HCT116 (cell line): Measurements from ENCODE around the gene FANCG. TPM values are rescaled to one million over a fixed set of nuclear protein-coding genes. Genes with fewer than 3 reads are reported as not detected.

Source experiments
- ATAC-seq: fragments of 200-7000 bp; cut with Tn5 transposase; 2 replicates; pipeline ENCODE4 v1.9.1; 2020; ENCODE audit warnings: mild to moderate bottlenecking, moderate library complexity
- BruUV-seq: library from RNA; stranded (reverse); fragments of 400-500 nt; replicated peaks from 2 replicates; lab custom pipeline; 2021; lab: Mats Ljungman, UMichigan
- CTCF ChIA-PET: fragments of 300-600 bp; sonication (Branson Sonifier 250); formaldehyde crosslinking; loops from one replicate; lab custom pipeline; 2021; ENCODE audit warnings: antibody characterized with exemption; lab: Charles Lee
- POLR2A ChIA-PET: fragments of 300-600, 350-600 bp; sonication (Branson Sonifier 250); formaldehyde crosslinking; loops from one replicate; lab custom pipeline; 2021; ENCODE audit warnings: antibody characterized with exemption; lab: Charles Lee
- RAD21 ChIA-PET, 2 experiments: fragments of 300-600 bp; sonication (Branson Sonifier 250); formaldehyde crosslinking; loops; one replicate each; lab custom pipeline; 2023; ENCODE audit warnings: low total read pairs in 2 of 2; ENCODE audit not compliant: uncharacterized antibody in 2 of 2, unreplicated experiment in 2 of 2, low non-redundant PET in 1 of 2; lab: Charles Lee
- DNase-seq: peaks from one replicate; pipeline ENCODE4 v3.0.0-alpha.2; 2010; ENCODE audit warnings: low read depth, low spot score
- H2AFZ ChIP-seq: fragments of 200-600 bp; shearing (Covaris generic), sonication (generic); 2 replicates; pipeline ENCODE4 v1.6.1; 2017; ENCODE audit warnings: low read depth, mixed run types, mixed read lengths, antibody characterized with exemption, low read length; ENCODE audit not compliant: poor library complexity, severe bottlenecking
- H3K27ac ChIP-seq: 2 replicates; pipeline ENCODE4 v1.5.1; 2012; ENCODE audit warnings: low read depth, low read length
- H3K27me3 ChIP-seq: fragments of 200-600 bp; sonication (generic); 2 replicates; pipeline ENCODE4 v1.6.1; 2016; ENCODE audit warnings: mixed run types, low read length, mixed read lengths; ENCODE audit not compliant: insufficient read depth
- H3K36me3 ChIP-seq, 2 experiments: fragments of 200-500 bp in 1 of 2; fragments of 200-600 bp in 1 of 2; sonication (Bioruptor generic) in 1 of 2; sonication (generic) in 1 of 2; 2 replicates each; pipeline versions ENCODE4 v1.5.1 to v1.6.1; 2014 to 2016; ENCODE audit warnings: low read length in 2 of 2, inconsistent platforms in 1 of 2, mixed read lengths in 1 of 2, mixed run types in 1 of 2; ENCODE audit not compliant: insufficient read depth in 2 of 2, control insufficient read depth in 1 of 2
- H3K4me1 ChIP-seq, 2 experiments: fragments of 200-600 bp in 1 of 2; sonication (generic) in 1 of 2; 2 replicates each; pipeline versions ENCODE4 v1.5.1 to v1.6.1; 2012 to 2017; ENCODE audit warnings: low read length in 2 of 2, inconsistent platforms in 1 of 2, mild to moderate bottlenecking in 1 of 2, mixed read lengths in 1 of 2, mixed run types in 1 of 2, moderate library complexity in 1 of 2; ENCODE audit not compliant: insufficient read depth in 2 of 2, control insufficient read depth in 1 of 2
- H3K4me2 ChIP-seq: fragments of 200-600 bp; sonication (generic); 2 replicates; pipeline ENCODE4 v1.6.1; 2017; ENCODE audit warnings: mixed run types, low read length, mixed read lengths
- H3K4me3 ChIP-seq, 2 experiments: fragments of 200-600 bp in 1 of 2; sonication (generic) in 1 of 2; replicated peaks in 1 of 2; 2 replicates each; pipeline ENCODE4 v1.5.1; 2011 to 2016; ENCODE audit warnings: low read length in 2 of 2, control low read depth in 1 of 2, low read depth in 1 of 2, mild to moderate bottlenecking in 1 of 2, mixed read lengths in 1 of 2, mixed run types in 1 of 2
- H3K79me2 ChIP-seq: fragments of 200-600 bp; sonication (generic); 2 replicates; pipeline ENCODE4 v1.6.1; 2017; ENCODE audit warnings: mild to moderate bottlenecking, mixed run types, low read length, moderate library complexity, mixed read lengths; ENCODE audit not compliant: insufficient read depth
- H3K9ac ChIP-seq: fragments of 200-600 bp; sonication (generic); 2 replicates; pipeline ENCODE4 v1.6.1; 2016; ENCODE audit warnings: low read length, mixed read lengths
- H3K9me2 ChIP-seq: fragments of 200-600 bp; sonication (generic), shearing (Covaris generic); 2 replicates; pipeline ENCODE4 v1.6.1; 2017; ENCODE audit warnings: mixed run types, mild to moderate bottlenecking, moderate library complexity; ENCODE audit not compliant: insufficient read depth
- H3K9me3 ChIP-seq, 2 experiments: fragments of 200-500 bp in 1 of 2; fragments of 200-600 bp in 1 of 2; sonication (Bioruptor generic) in 1 of 2; sonication (generic) in 1 of 2; 2 replicates each; pipeline ENCODE4 v1.6.1; 2014 to 2017; ENCODE audit warnings: low read length in 2 of 2, mixed read lengths in 2 of 2, inconsistent platforms in 1 of 2, low read depth in 1 of 2, mild to moderate bottlenecking in 1 of 2, mixed run types in 1 of 2, moderate library complexity in 1 of 2; ENCODE audit not compliant: control insufficient read depth in 1 of 2, insufficient read depth in 1 of 2
- H4K20me1 ChIP-seq: fragments of 200-600 bp; sonication (generic), shearing (Covaris generic); 2 replicates; pipeline ENCODE4 v1.6.1; 2017; ENCODE audit warnings: mixed run types, mild to moderate bottlenecking, moderate library complexity; ENCODE audit not compliant: insufficient read depth
- CBX3 ChIP-seq: IDR thresholded peaks from 2 replicates; pipeline ENCODE4 v1.6.1; 2012; ENCODE audit warnings: low read depth
- CEBPB ChIP-seq: IDR thresholded peaks from 2 replicates; pipeline ENCODE4 v1.6.1; 2012; ENCODE audit warnings: low read depth
- EGR1 ChIP-seq: IDR thresholded peaks from 2 replicates; pipeline ENCODE4 v1.6.1; 2012; ENCODE audit warnings: low read depth
- EZH2phosphoT487 ChIP-seq: fragments of 200-600 bp; IDR thresholded peaks from 2 replicates; pipeline ENCODE4 v1.6.1; 2018; ENCODE audit warnings: antibody characterized with exemption, borderline replicate concordance
- FOSL1 ChIP-seq: IDR thresholded peaks from 2 replicates; pipeline ENCODE4 v1.6.1; 2012; ENCODE audit warnings: low read depth
- JUND ChIP-seq: IDR thresholded peaks from 2 replicates; pipeline ENCODE4 v1.6.1; 2012
- POLR2AphosphoS5 ChIP-seq: IDR thresholded peaks from 2 replicates; pipeline ENCODE4 v1.6.1; 2011; ENCODE audit warnings: mild to moderate bottlenecking, low read depth, low read length, moderate library complexity
- RAD21 ChIP-seq: IDR thresholded peaks from 2 replicates; pipeline ENCODE4 v1.6.1; 2012; ENCODE audit warnings: low read depth, mild to moderate bottlenecking
- SIN3A ChIP-seq: IDR thresholded peaks from 2 replicates; pipeline ENCODE4 v1.6.1; 2012; ENCODE audit warnings: low read depth
- SP1 ChIP-seq: IDR thresholded peaks from 2 replicates; pipeline ENCODE4 v1.6.1; 2012; ENCODE audit warnings: low read depth
- SRF ChIP-seq: IDR thresholded peaks from 2 replicates; pipeline ENCODE4 v1.6.1; 2012; ENCODE audit warnings: low read depth
- TCF7L2 ChIP-seq: IDR thresholded peaks from 2 replicates; pipeline ENCODE4 v1.7.0; 2011; ENCODE audit warnings: borderline replicate concordance, inconsistent platforms; ENCODE audit not compliant: insufficient read depth, insufficient read length; ENCODE audit errors: extremely low read depth
- ZFX ChIP-seq: fragments of 450-650 bp; IDR thresholded peaks from 2 replicates; pipeline ENCODE4 v1.6.1; 2017
- ZNF274 ChIP-seq: fragments of 200-500 bp; sonication (Bioruptor generic); IDR thresholded peaks from 2 replicates; pipeline ENCODE4 v1.6.1; 2014; ENCODE audit warnings: mild to moderate bottlenecking, low read depth, low read length, inconsistent platforms
- intact Hi-C: fragments of 100-400 bp; cut with micrococcal nuclease; formaldehyde crosslinking; loops from 2 replicates; pipeline ENCODE4 v1.10.0; 2022
- total RNA-seq: library from RNA; stranded (reverse); gene quantifications from one replicate; pipeline ENCODE4 v1.2.1, GENCODE V29; 2021; ENCODE audit not compliant: unreplicated experiment
- TF ChIP-seq, protein P1 (sequence below): IDR thresholded peaks from 2 replicates; pipeline ENCODE4 v1.6.1; 2012
- TF ChIP-seq, protein P2 (sequence below): IDR thresholded peaks from 2 replicates; pipeline ENCODE4 v1.6.1; 2011; ENCODE audit warnings: mild to moderate bottlenecking, low read length, moderate library complexity; ENCODE audit not compliant: insufficient replicate concordance; ENCODE audit errors: extremely low read depth
- TF ChIP-seq, protein P3 (sequence below): IDR thresholded peaks from 2 replicates; pipeline ENCODE4 v1.6.1; 2012
- TF ChIP-seq, protein P4 (sequence below), 3 experiments: fragments of 200-600 bp in 1 of 3; sonication (generic) in 1 of 3; IDR thresholded peaks in 2 of 3; conservative IDR thresholded peaks in 1 of 3; 2 replicates each; pipeline ENCODE4 v1.5.1; 2012 to 2017; ENCODE audit warnings: low read depth in 2 of 3, low read length in 2 of 3, antibody characterized with exemption in 1 of 3, borderline replicate concordance in 1 of 3, control low read depth in 1 of 3, mild to moderate bottlenecking in 1 of 3, mixed read lengths in 1 of 3, mixed run types in 1 of 3, moderate library complexity in 1 of 3; ENCODE audit not compliant: insufficient read depth in 1 of 3
- TF ChIP-seq, protein P5 (sequence below): IDR thresholded peaks from 2 replicates; pipeline ENCODE4 v1.6.1; 2012; ENCODE audit warnings: low read depth

The FANCG gene
- total RNA-seq, 1 experiment from 2014 or later: 82.3 TPM

DNA sequence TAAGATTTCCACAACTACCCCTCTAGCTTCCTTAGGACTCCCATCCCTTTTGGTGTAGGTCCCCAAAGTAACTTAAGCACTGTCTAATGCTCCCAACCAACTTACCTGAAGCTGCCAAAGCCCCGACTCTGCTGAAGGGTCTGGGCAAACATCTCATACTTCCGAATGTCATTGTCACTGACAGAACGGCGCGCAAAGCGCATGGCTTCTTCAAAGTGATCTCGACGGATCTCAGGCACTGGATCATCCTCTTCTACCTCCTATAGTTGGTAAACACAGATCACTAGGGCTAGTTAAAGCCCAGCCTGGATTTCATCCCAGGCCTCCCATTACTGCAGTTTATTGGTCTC, 22.5 kb downstream of the FANCG start:
- Histone ChIP-seq H3K9me3 (no peaks in the 10 kb centered on the region), H3K4me3 (no peak overlapping the region), H3K4me2 (no peak overlapping the region), H3K36me3 (peaks cover 62 to 65% of the 10 kb centered on the region in 2 experiments), H3K79me2 (peaks cover 32% of the 10 kb centered on the region), H3K9ac (no peak overlapping the region), H3K4me1 (no peaks in the 10 kb centered on the region), H4K20me1 (no peaks in the 10 kb centered on the region; the same call in 1 of the 2 replicates), H3K27ac (no peak overlapping the region), H2AFZ (no peak overlapping the region), H3K9me2 (no peaks in the 10 kb centered on the region), H3K27me3 (no peaks in the 10 kb centered on the region)
- intact Hi-C loops: no loop called here
- ATAC-seq (no peak), DNase-seq (no peak)
- BruUV-seq: no TSS peak
- RAD21 ChIA-PET: no interaction called here
- CTCF ChIA-PET: no interaction called here
- TF ChIP-seq SIN3A: no peak
- TF ChIP-seq TCF7L2: no peak
- no peak for TF ChIP-seq CEBPB
- TF ChIP-seq, protein P1, sequence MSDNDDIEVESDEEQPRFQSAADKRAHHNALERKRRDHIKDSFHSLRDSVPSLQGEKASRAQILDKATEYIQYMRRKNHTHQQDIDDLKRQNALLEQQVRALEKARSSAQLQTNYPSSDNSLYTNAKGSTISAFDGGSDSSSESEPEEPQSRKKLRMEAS: no peak
- no peak for TF ChIP-seq JUND
- TF ChIP-seq, protein P2, sequence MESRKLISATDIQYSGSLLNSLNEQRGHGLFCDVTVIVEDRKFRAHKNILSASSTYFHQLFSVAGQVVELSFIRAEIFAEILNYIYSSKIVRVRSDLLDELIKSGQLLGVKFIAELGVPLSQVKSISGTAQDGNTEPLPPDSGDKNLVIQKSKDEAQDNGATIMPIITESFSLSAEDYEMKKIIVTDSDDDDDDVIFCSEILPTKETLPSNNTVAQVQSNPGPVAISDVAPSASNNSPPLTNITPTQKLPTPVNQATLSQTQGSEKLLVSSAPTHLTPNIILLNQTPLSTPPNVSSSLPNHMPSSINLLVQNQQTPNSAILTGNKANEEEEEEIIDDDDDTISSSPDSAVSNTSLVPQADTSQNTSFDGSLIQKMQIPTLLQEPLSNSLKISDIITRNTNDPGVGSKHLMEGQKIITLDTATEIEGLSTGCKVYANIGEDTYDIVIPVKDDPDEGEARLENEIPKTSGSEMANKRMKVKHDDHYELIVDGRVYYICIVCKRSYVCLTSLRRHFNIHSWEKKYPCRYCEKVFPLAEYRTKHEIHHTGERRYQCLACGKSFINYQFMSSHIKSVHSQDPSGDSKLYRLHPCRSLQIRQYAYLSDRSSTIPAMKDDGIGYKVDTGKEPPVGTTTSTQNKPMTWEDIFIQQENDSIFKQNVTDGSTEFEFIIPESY: no peak
- TF ChIP-seq, protein P3, sequence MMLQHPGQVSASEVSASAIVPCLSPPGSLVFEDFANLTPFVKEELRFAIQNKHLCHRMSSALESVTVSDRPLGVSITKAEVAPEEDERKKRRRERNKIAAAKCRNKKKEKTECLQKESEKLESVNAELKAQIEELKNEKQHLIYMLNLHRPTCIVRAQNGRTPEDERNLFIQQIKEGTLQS: no peak
- TF ChIP-seq EZH2phosphoT487: no peak
- TF ChIP-seq ZNF274: no peak
- no peak for TF ChIP-seq RAD21
- no peak for TF ChIP-seq CBX3
- TF ChIP-seq FOSL1: no peak
- TF ChIP-seq, protein P4, sequence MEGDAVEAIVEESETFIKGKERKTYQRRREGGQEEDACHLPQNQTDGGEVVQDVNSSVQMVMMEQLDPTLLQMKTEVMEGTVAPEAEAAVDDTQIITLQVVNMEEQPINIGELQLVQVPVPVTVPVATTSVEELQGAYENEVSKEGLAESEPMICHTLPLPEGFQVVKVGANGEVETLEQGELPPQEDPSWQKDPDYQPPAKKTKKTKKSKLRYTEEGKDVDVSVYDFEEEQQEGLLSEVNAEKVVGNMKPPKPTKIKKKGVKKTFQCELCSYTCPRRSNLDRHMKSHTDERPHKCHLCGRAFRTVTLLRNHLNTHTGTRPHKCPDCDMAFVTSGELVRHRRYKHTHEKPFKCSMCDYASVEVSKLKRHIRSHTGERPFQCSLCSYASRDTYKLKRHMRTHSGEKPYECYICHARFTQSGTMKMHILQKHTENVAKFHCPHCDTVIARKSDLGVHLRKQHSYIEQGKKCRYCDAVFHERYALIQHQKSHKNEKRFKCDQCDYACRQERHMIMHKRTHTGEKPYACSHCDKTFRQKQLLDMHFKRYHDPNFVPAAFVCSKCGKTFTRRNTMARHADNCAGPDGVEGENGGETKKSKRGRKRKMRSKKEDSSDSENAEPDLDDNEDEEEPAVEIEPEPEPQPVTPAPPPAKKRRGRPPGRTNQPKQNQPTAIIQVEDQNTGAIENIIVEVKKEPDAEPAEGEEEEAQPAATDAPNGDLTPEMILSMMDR (IDR thresholded peaks at IDR 0.05 in 2 of 3, conservative IDR thresholded peaks at IDR 0.05 in 1 of 3; ENCODE audit: borderline replicate concordance in 1 of 3, insufficient read depth in 1 of 3, low read depth in 2 of 3, low read length in 2 of 3): no peak
- no peak for TF ChIP-seq ZFX
- TF ChIP-seq SP1: no peak
- TF ChIP-seq, protein P5, sequence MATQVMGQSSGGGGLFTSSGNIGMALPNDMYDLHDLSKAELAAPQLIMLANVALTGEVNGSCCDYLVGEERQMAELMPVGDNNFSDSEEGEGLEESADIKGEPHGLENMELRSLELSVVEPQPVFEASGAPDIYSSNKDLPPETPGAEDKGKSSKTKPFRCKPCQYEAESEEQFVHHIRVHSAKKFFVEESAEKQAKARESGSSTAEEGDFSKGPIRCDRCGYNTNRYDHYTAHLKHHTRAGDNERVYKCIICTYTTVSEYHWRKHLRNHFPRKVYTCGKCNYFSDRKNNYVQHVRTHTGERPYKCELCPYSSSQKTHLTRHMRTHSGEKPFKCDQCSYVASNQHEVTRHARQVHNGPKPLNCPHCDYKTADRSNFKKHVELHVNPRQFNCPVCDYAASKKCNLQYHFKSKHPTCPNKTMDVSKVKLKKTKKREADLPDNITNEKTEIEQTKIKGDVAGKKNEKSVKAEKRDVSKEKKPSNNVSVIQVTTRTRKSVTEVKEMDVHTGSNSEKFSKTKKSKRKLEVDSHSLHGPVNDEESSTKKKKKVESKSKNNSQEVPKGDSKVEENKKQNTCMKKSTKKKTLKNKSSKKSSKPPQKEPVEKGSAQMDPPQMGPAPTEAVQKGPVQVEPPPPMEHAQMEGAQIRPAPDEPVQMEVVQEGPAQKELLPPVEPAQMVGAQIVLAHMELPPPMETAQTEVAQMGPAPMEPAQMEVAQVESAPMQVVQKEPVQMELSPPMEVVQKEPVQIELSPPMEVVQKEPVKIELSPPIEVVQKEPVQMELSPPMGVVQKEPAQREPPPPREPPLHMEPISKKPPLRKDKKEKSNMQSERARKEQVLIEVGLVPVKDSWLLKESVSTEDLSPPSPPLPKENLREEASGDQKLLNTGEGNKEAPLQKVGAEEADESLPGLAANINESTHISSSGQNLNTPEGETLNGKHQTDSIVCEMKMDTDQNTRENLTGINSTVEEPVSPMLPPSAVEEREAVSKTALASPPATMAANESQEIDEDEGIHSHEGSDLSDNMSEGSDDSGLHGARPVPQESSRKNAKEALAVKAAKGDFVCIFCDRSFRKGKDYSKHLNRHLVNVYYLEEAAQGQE: no peak
- no peak for TF ChIP-seq EGR1
- TF ChIP-seq POLR2AphosphoS5: no peak
- no peak for TF ChIP-seq SRF
- POLR2A ChIA-PET: no interaction called here
